ENCODE results near the gene HOXA11. TPM values are rescaled to one million over a fixed set of nuclear protein-coding genes. Genes with fewer than 3 reads are reported as not detected.

Gene HOXA11
- polyA plus RNA-seq, 1 of the 3 experiments (the other 2 are of a cell fraction) = not detected

GRCh38 chr7:27153526-27153925 lies 31.5 kb downstream of the HOXA11 start:
- Histone ChIP-seq H3K9ac (no peak overlapping the region), H3K27me3 (ENCODE audit: insufficient read depth) (peaks cover 100% of the 10 kb centered on the region), H3K4me2 (no peak overlapping the region)

GRCh38 chr7:27152816-27153442 lies 32.1 kb downstream of the HOXA11 start:
- Histone ChIP-seq H3K4me3 (ENCODE audit: low read depth in 2 of 2, low read length in 1 of 2) (no peak overlapping the region), H3K9me2 (no peaks in the 10 kb centered on the region), H2AFZ (ENCODE audit: low read depth) (no peak overlapping the region), H3K9me3 (no peaks in the 10 kb centered on the region), H3K4me1 (ENCODE audit: control insufficient read depth in 1 of 2, insufficient read depth in 2 of 2, low read depth in 1 of 2, low read length in 1 of 2) (peaks cover 0 to 9% of the 10 kb centered on the region in 2 experiments; a peak in 1 of 4 replicates), H3K9ac (no peak overlapping the region), H3F3A (replicated peaks; ENCODE audit: insufficient read depth) (no peaks in the 10 kb centered on the region), H3K27ac (ENCODE audit: low read depth in 2 of 2, low read length in 1 of 2) (no peak overlapping the region), H3K79me2 (ENCODE audit: insufficient read depth) (no peaks in the 10 kb centered on the region), H3K36me3 (replicated peaks in 1 of 2; ENCODE audit: control insufficient read depth in 1 of 2, insufficient read depth in 2 of 2, low read length in 1 of 2) (no peaks in the 10 kb centered on the region), H3K4me2 (no peak overlapping the region), H3K27me3 (ENCODE audit: insufficient read depth) (peaks cover 100% of the 10 kb centered on the region), H4K20me1 (ENCODE audit: insufficient read depth) (peaks cover 6% of the 10 kb centered on the region; the same call in 1 of the 2 replicates)
- CTCF ChIA-PET = interaction anchor here (0.6 to 11.7 kb wide), 12 partner anchors 5 to 504 kb away, joined by 3 to 270 read pairs (median 6); partner anchors contain the start of genes HOXA10, HOXA3, HOXA5 and HOXA6
- peak; percentile 43 for DNase-seq
- TF ChIP-seq RFX5 (IDR thresholded peaks at IDR 0.05; ENCODE audit: low read length) (no peak), USF2 (IDR thresholded peaks at IDR 0.05; ENCODE audit: borderline replicate concordance, low read depth, low read length) (no peak), FOXM1 (IDR thresholded peaks at IDR 0.05; ENCODE audit: low read depth) (no peak), RXRA (IDR thresholded peaks at IDR 0.05; ENCODE audit: borderline replicate concordance, low read depth) (no peak), RAD21 (IDR thresholded peaks at IDR 0.05; ENCODE audit: low read length) (no peak), MAX (IDR thresholded peaks at IDR 0.05; ENCODE audit: low read depth) (no peak), YY1 (IDR thresholded peaks at IDR 0.05; ENCODE audit: low read depth) (no peak), GABPA (IDR thresholded peaks at IDR 0.05; ENCODE audit: low read depth) (no peak), MEF2A (IDR thresholded peaks at IDR 0.05; ENCODE audit: borderline replicate concordance, low read depth) (no peak), FOXJ3 (CRISPR knock-in tag; IDR thresholded peaks at IDR 0.05) (no peak), JUND (IDR thresholded peaks at IDR 0.05) (no peak)
- POLR2A ChIA-PET = no interaction called here
- WGBS (ENCODE audit: low lambda C conversion rate) = 20% methylated on average over 22 of the region's 22 CpGs

More at GRCh38 chr7:27153526-27153925, 31.5 kb downstream of the HOXA11 start:
- Histone ChIP-seq H3F3A (replicated peaks; ENCODE audit: insufficient read depth) (no peaks in the 10 kb centered on the region), H3K9me3 (no peaks in the 10 kb centered on the region), H3K4me3 (ENCODE audit: low read depth in 2 of 2, low read length in 1 of 2) (no peak overlapping the region), H3K36me3 (replicated peaks in 1 of 2; ENCODE audit: control insufficient read depth in 1 of 2, insufficient read depth in 2 of 2, low read length in 1 of 2) (no peaks in the 10 kb centered on the region), H3K4me1 (ENCODE audit: control insufficient read depth in 1 of 2, insufficient read depth in 2 of 2, low read depth in 1 of 2, low read length in 1 of 2) (peaks cover 0 to 9% of the 10 kb centered on the region in 2 experiments; a peak in 1 of 4 replicates), H2AFZ (ENCODE audit: low read depth) (no peak overlapping the region), H4K20me1 (ENCODE audit: insufficient read depth) (peaks cover 6% of the 10 kb centered on the region; the same call in 1 of the 2 replicates), H3K27ac (ENCODE audit: low read depth in 2 of 2, low read length in 1 of 2) (no peak overlapping the region), H3K79me2 (ENCODE audit: insufficient read depth) (no peaks in the 10 kb centered on the region), H3K9me2 (no peaks in the 10 kb centered on the region)
- TF ChIP-seq NFIC (IDR thresholded peaks at IDR 0.05; ENCODE audit: borderline replicate concordance) = no peak
- no peak for TF ChIP-seq TEAD4 (IDR thresholded peaks at IDR 0.05; ENCODE audit: borderline replicate concordance, insufficient read depth)
- TF ChIP-seq GATA2 (CRISPR knock-in tag; IDR thresholded peaks at IDR 0.05) = no peak
- peak; percentile 24 for DNase-seq
- POLR2A ChIA-PET = no interaction called here
- CTCF ChIA-PET = interaction anchor here (0.6 to 11.7 kb wide), 6 partner anchors 5 to 1257 kb away, joined by 3 to 270 read pairs (median 8); partner anchors contain the start of genes HOXA3, HOXA5, HOXA6 and HOXA7
- WGBS (ENCODE audit: low lambda C conversion rate) = 38% methylated on average over 3 of the region's 3 CpGs
